NT2/D1 (cell line): ENCODE data around the gene TMEM132D.

Experiments
- DNase-seq: peaks from one replicate; pipeline ENCODE4 v3.0.0-alpha.2; 2011; ENCODE audit warnings: low read depth, low spot score
- H3K27me3 ChIP-seq: 2 replicates; pipeline ENCODE4 v1.6.0; 2011; ENCODE audit warnings: mild to moderate bottlenecking; ENCODE audit not compliant: insufficient read length, insufficient read depth
- H3K36me3 ChIP-seq: 2 replicates; pipeline ENCODE4 v1.6.1; 2011; ENCODE audit warnings: mild to moderate bottlenecking, low read length, mixed read lengths; ENCODE audit not compliant: insufficient read depth, insufficient read length
- H3K4me1 ChIP-seq: 2 replicates; pipeline ENCODE4 v1.5.1; 2011; ENCODE audit not compliant: insufficient read depth, insufficient read length
- H3K4me3 ChIP-seq: 2 replicates; pipeline ENCODE4 v1.5.1; 2011; ENCODE audit warnings: low read depth; ENCODE audit not compliant: insufficient read length
- H3K9ac ChIP-seq: 2 replicates; pipeline ENCODE4 v1.6.0; 2011; ENCODE audit warnings: low read depth; ENCODE audit not compliant: insufficient read length
- H3K9me3 ChIP-seq: 2 replicates; pipeline ENCODE4 v1.5.1; 2011; ENCODE audit warnings: mild to moderate bottlenecking, low read length; ENCODE audit not compliant: insufficient read depth
- SUZ12 ChIP-seq: IDR thresholded peaks from 2 replicates; pipeline ENCODE4 v1.6.1; 2011; ENCODE audit not compliant: insufficient read length, insufficient read depth; ENCODE audit errors: extremely low read depth
- YY1 ChIP-seq: IDR thresholded peaks from 2 replicates; pipeline ENCODE4 v1.6.1; 2011; ENCODE audit not compliant: insufficient read length, insufficient read depth
- ZNF274 ChIP-seq: IDR thresholded peaks from 2 replicates; pipeline ENCODE4 v1.6.1; 2011; ENCODE audit warnings: mild to moderate bottlenecking, low read depth, low read length

TMEM132D gene

DNA sequence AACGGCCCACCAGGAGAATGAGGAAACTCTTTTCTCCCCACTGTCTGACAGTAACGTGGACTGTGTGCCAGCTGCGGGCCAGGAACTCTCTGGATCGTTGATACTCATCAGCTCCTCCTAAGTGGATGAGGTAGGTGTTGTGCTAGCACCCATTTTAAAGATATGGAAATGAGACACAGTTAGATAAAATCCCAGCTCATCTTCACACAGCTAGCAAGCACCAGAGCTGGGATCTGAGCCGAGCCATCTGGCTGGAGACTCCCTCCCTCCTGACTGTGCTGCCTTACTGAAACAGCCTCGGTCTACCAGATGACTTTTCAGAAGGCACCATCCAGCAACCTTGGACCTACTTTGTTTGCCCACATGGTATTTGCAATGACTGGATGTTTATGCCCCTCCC is 49.2 kb downstream of the TMEM132D start:
- no peaks in the 10 kb centered on the region for H3K9me3 ChIP-seq
- no peak overlapping the region for H3K9ac ChIP-seq
- H3K36me3 ChIP-seq, result no peaks in the 10 kb centered on the region
- TF ChIP-seq SUZ12 (no peak), ZNF274 (no peak), YY1 (no peak)
- H3K27me3 ChIP-seq, result no peaks in the 10 kb centered on the region
- H3K4me3 ChIP-seq, result no peak overlapping the region
- H3K4me1 ChIP-seq, result no peaks in the 10 kb centered on the region
- DNase-seq, result no peak

GRCh38 chr12:129851296-129851695 is 52.5 kb downstream of the TMEM132D start:
- no peak for TF ChIP-seq ZNF274
- no peaks in the 10 kb centered on the region for H3K36me3 ChIP-seq
- no peak for DNase-seq
- no peaks in the 10 kb centered on the region for H3K27me3 ChIP-seq
- H3K9ac ChIP-seq, result no peak overlapping the region
- H3K4me3 ChIP-seq, result no peak overlapping the region
- no peaks in the 10 kb centered on the region; the same call in 1 of the 2 replicates for H3K9me3 ChIP-seq
- H3K4me1 ChIP-seq, result no peaks in the 10 kb centered on the region

DNA sequence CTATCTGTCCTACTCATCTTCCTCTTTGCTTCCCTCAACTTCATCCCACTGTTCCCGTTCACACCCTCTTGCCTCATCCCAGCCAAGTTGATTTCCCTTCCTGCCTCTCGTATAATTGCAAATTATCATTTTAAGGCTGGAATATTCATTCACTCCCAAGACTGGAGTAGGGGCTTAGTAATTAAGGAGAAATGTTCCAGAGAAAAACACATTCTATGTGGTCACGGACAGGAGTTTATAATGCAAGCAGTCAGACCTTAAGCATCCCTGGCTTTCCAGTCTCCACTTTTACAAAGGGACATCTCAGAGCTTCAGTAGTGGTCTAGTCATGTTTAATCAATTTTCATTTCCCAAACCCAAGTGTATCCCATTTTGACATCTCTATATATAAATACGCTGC is 54.9 kb downstream of the TMEM132D start:
- no peaks in the 10 kb centered on the region for H3K4me1 ChIP-seq
- no peak for DNase-seq
- H3K36me3 ChIP-seq, result no peaks in the 10 kb centered on the region
- H3K9me3 ChIP-seq, result no peaks in the 10 kb centered on the region; the same call in 1 of the 2 replicates
- no peak overlapping the region for H3K4me3 ChIP-seq
- H3K9ac ChIP-seq, result no peak overlapping the region
- no peaks in the 10 kb centered on the region for H3K27me3 ChIP-seq
- TF ChIP-seq SUZ12 (no peak), YY1 (no peak), ZNF274 (no peak)

- H3K9me3 ChIP-seq, result no peaks in the 10 kb centered on the region; the same call in 1 of the 2 replicates
- H3K4me1 ChIP-seq, result no peaks in the 10 kb centered on the region
- no peak overlapping the region for H3K4me3 ChIP-seq
- no peak for DNase-seq
- TF ChIP-seq YY1 (no peak), SUZ12 (no peak), ZNF274 (no peak)
- no peaks in the 10 kb centered on the region for H3K27me3 ChIP-seq
- H3K36me3 ChIP-seq, result no peaks in the 10 kb centered on the region
- H3K9ac ChIP-seq, result no peak overlapping the region
These were observed 56.8 kb downstream of the TMEM132D start for GRCh38 chr12:129847063-129847462.

- no peak for TF ChIP-seq ZNF274
- TF ChIP-seq SUZ12, result no peak
- no peak for TF ChIP-seq YY1
- no peak overlapping the region for H3K9ac ChIP-seq
- no peaks in the 10 kb centered on the region for H3K4me1 ChIP-seq
- no peak for DNase-seq
- H3K36me3 ChIP-seq, result no peaks in the 10 kb centered on the region
- no peaks in the 10 kb centered on the region; the same call in 1 of the 2 replicates for H3K9me3 ChIP-seq
- H3K27me3 ChIP-seq, result no peaks in the 10 kb centered on the region
- no peak overlapping the region for H3K4me3 ChIP-seq
These were observed 59.1 kb downstream of the TMEM132D start for GRCh38 chr12:129844662-129845220.

DNA sequence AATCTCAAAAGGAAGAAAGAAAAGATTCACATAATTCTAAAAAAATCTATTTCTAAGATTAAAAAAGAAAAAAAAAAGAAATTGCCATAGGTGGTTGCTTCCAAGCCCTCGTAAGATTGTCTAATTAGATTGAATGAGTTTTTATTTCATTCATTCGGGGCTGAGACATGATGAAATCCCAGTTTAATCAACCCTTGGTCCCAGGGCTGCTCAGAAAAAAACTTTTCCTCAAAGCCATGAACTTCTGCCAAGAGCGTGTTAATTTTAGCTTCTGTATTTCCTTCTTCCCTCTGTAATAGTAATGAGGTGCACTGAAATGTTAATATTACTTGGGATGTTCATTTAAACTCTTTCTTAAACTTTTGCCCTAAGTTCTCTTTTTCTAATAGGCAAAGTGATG is 62.6 kb downstream of the TMEM132D start:
- H3K4me3 ChIP-seq, result no peak overlapping the region
- H3K4me1 ChIP-seq, result no peaks in the 10 kb centered on the region
- H3K9ac ChIP-seq, result no peak overlapping the region
- no peaks in the 10 kb centered on the region for H3K36me3 ChIP-seq
- H3K27me3 ChIP-seq, result no peaks in the 10 kb centered on the region
- no peak for DNase-seq
- no peak for TF ChIP-seq ZNF274
- no peak for TF ChIP-seq YY1
- TF ChIP-seq SUZ12, result no peak
- no peaks in the 10 kb centered on the region for H3K9me3 ChIP-seq

DNA sequence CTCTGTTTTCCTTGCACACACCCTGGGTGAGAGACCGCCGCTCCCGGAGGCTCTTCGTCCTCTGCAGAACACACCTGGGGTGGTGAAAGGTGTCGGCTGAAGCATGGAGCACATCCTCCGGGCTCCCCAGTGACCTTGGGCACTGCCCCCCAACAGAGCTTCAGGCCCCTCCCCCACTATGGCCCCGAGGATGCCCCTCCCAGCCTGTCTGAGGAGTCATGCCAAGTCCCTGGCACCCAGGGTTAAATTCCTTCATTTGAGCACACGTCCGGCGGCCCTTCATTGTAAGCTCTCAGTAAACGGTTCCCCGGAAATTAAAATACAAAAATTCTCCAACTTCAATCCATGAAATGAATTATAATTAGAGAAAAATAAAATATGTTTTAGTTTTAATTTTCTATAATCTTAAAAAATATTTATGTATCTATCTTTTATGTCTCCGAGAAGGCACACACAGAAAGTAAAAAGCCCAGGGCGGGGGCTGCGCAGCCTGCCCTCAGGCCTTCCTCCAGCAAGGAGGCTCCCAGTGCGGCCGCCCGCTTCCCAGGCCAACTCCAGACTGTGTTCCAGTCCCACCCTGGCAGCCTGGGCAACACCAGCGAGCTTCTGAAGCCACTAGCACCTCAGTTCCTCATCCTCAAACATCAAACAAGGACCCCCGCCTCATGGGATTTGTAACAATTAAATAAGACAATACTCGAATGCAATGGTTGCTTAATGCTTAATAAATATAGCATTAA is 63.5 kb downstream of the TMEM132D start:
- Histone ChIP-seq H3K27me3 (no peaks in the 10 kb centered on the region), H3K4me3 (no peak overlapping the region), H3K4me1 (no peaks in the 10 kb centered on the region), H3K9me3 (no peaks in the 10 kb centered on the region), H3K9ac (no peak overlapping the region), H3K36me3 (no peaks in the 10 kb centered on the region)
- no peak for TF ChIP-seq YY1
- TF ChIP-seq SUZ12, result no peak
- TF ChIP-seq ZNF274, result no peak
- DNase-seq, result no peak
